Measurements from ENCODE around the gene HES7. TPM values are rescaled to one million over a fixed set of nuclear protein-coding genes. Genes with fewer than 3 reads are reported as not detected.

The HES7 gene
- total RNA-seq, 1 donor = not detected

GRCh38 chr17:8100111-8100510 is 23.8 kb downstream of the HES7 start:
- no peaks in the 10 kb centered on the region for H3K4me1 ChIP-seq (ENCODE audit: insufficient read depth, low read length)
- peaks cover 12% of the 10 kb centered on the region for H3K27me3 ChIP-seq (ENCODE audit: insufficient read depth, low read length)
- no peak for DNase-seq (ENCODE audit: insufficient read length, low spot score, missing footprints)
- H2AFZ ChIP-seq (ENCODE audit: low read length) = no peak overlapping the region
- no peak overlapping the region for H3K4me3 ChIP-seq (ENCODE audit: insufficient read depth, low read length)
- H3K27ac ChIP-seq (ENCODE audit: low read depth, low read length) = no peak overlapping the region
- no peaks in the 10 kb centered on the region for H3K36me3 ChIP-seq (ENCODE audit: insufficient read depth, low read length)
- H3K4me2 ChIP-seq (ENCODE audit: insufficient read depth, low read length) = no peak overlapping the region
- H3K79me2 ChIP-seq (ENCODE audit: insufficient read depth, low read length) = no peaks in the 10 kb centered on the region
- no peak for TF ChIP-seq CTCF (IDR thresholded peaks at IDR 0.05; ENCODE audit: extremely low read depth, low read depth, low read length)
- no peaks in the 10 kb centered on the region for H3K9me3 ChIP-seq (ENCODE audit: low read depth, low read length)
- H4K20me1 ChIP-seq (ENCODE audit: insufficient read depth, low read length) = no peaks in the 10 kb centered on the region

GRCh38 chr17:8096541-8096940 is 27.4 kb downstream of the HES7 start:
- no peak for TF ChIP-seq CTCF (IDR thresholded peaks at IDR 0.05; ENCODE audit: extremely low read depth, low read depth, low read length)
- DNase-seq (ENCODE audit: insufficient read length, low spot score, missing footprints) = peak; percentile 53
- H3K27me3 ChIP-seq (ENCODE audit: insufficient read depth, low read length) = peaks cover 20% of the 10 kb centered on the region

GRCh38 chr17:8095361-8095760 is 28.5 kb downstream of the HES7 start:
- no peak overlapping the region for H3K4me2 ChIP-seq (ENCODE audit: insufficient read depth, low read length)
- no peaks in the 10 kb centered on the region for H4K20me1 ChIP-seq (ENCODE audit: insufficient read depth, low read length)
- H3K79me2 ChIP-seq (ENCODE audit: insufficient read depth, low read length) = no peaks in the 10 kb centered on the region
- H3K27me3 ChIP-seq (ENCODE audit: insufficient read depth, low read length) = peaks cover 26% of the 10 kb centered on the region
- peak; percentile 22 for DNase-seq (ENCODE audit: insufficient read length, low spot score, missing footprints)
- H3K27ac ChIP-seq (ENCODE audit: low read depth, low read length) = no peak overlapping the region
- H2AFZ ChIP-seq (ENCODE audit: low read length) = no peak overlapping the region
- TF ChIP-seq CTCF (IDR thresholded peaks at IDR 0.05; ENCODE audit: extremely low read depth, low read depth, low read length) = no peak
- H3K4me3 ChIP-seq (ENCODE audit: insufficient read depth, low read length) = no peak overlapping the region
- peaks cover 3% of the 10 kb centered on the region for H3K4me1 ChIP-seq (ENCODE audit: insufficient read depth, low read length)
- no peaks in the 10 kb centered on the region for H3K9me3 ChIP-seq (ENCODE audit: low read depth, low read length)
- H3K36me3 ChIP-seq (ENCODE audit: insufficient read depth, low read length) = no peaks in the 10 kb centered on the region

More at GRCh38 chr17:8096541-8096940, 27.4 kb downstream of the HES7 start:
- no peaks in the 10 kb centered on the region for H3K36me3 ChIP-seq (ENCODE audit: insufficient read depth, low read length)
- no peak overlapping the region for H3K27ac ChIP-seq (ENCODE audit: low read depth, low read length)
- no peaks in the 10 kb centered on the region for H3K9me3 ChIP-seq (ENCODE audit: low read depth, low read length)
- no peaks in the 10 kb centered on the region for H3K79me2 ChIP-seq (ENCODE audit: insufficient read depth, low read length)
- H4K20me1 ChIP-seq (ENCODE audit: insufficient read depth, low read length) = no peaks in the 10 kb centered on the region
- peaks cover 3% of the 10 kb centered on the region for H3K4me1 ChIP-seq (ENCODE audit: insufficient read depth, low read length)
- H3K4me3 ChIP-seq (ENCODE audit: insufficient read depth, low read length) = no peak overlapping the region
- H2AFZ ChIP-seq (ENCODE audit: low read length) = no peak overlapping the region
- H3K4me2 ChIP-seq (ENCODE audit: insufficient read depth, low read length) = no peak overlapping the region

- Histone ChIP-seq H2AFZ (ENCODE audit: low read length) (no peak overlapping the region), H3K9me3 (ENCODE audit: low read depth, low read length) (no peaks in the 10 kb centered on the region), H3K4me1 (ENCODE audit: insufficient read depth, low read length) (peaks cover 3% of the 10 kb centered on the region), H3K27me3 (ENCODE audit: insufficient read depth, low read length) (peaks cover 36% of the 10 kb centered on the region), H3K4me2 (ENCODE audit: insufficient read depth, low read length) (no peak overlapping the region), H3K4me3 (ENCODE audit: insufficient read depth, low read length) (no peak overlapping the region), H4K20me1 (ENCODE audit: insufficient read depth, low read length) (no peaks in the 10 kb centered on the region), H3K27ac (ENCODE audit: low read depth, low read length) (no peak overlapping the region), H3K36me3 (ENCODE audit: insufficient read depth, low read length) (no peaks in the 10 kb centered on the region), H3K79me2 (ENCODE audit: insufficient read depth, low read length) (no peaks in the 10 kb centered on the region)
- peak; percentile 55 for DNase-seq (ENCODE audit: insufficient read length, low spot score, missing footprints)
- no peak for TF ChIP-seq CTCF (IDR thresholded peaks at IDR 0.05; ENCODE audit: extremely low read depth, low read depth, low read length)
These were observed 32.7 kb downstream of the HES7 start for GRCh38 chr17:8091033-8091687.
